WERI-Rb-1 (cell line): ENCODE data around the gene ROBO1.

Experiments
- DNase-seq: peaks from one replicate; pipeline ENCODE4 v3.0.0-alpha.2; 2020
- H3K27ac ChIP-seq: fragments of 250-450 bp; sonication (Bioruptor Pico); 2 replicates; pipeline ENCODE4 v1.5.1; 2020; ENCODE audit warnings: mild to moderate bottlenecking, moderate library complexity
- H3K27me3 ChIP-seq: fragments of 250-450 bp; sonication (Bioruptor Pico); 2 replicates; pipeline ENCODE4 v1.5.1; 2021; ENCODE audit warnings: mild to moderate bottlenecking, low read depth, moderate library complexity; ENCODE audit not compliant: insufficient read depth, severe bottlenecking
- H3K36me3 ChIP-seq: fragments of 250-450 bp; sonication (Bioruptor Pico); 2 replicates; pipeline ENCODE4 v1.5.1; 2020; ENCODE audit warnings: mild to moderate bottlenecking, moderate library complexity
- H3K4me3 ChIP-seq: 2 replicates; pipeline ENCODE4 v1.5.1; 2011; ENCODE audit warnings: low read depth, mild to moderate bottlenecking, control low read depth, low read length
- H3K9me3 ChIP-seq: fragments of 250-450 bp; sonication (Bioruptor Pico); 2 replicates; pipeline ENCODE4 v1.5.1; 2021; ENCODE audit warnings: mild to moderate bottlenecking, moderate library complexity; ENCODE audit not compliant: severe bottlenecking
- CTCF ChIP-seq: IDR thresholded peaks from 2 replicates; pipeline ENCODE4 v1.5.1; 2011; ENCODE audit warnings: low read depth, mild to moderate bottlenecking, control low read depth, inconsistent platforms, low read length

Gene ROBO1

DNA sequence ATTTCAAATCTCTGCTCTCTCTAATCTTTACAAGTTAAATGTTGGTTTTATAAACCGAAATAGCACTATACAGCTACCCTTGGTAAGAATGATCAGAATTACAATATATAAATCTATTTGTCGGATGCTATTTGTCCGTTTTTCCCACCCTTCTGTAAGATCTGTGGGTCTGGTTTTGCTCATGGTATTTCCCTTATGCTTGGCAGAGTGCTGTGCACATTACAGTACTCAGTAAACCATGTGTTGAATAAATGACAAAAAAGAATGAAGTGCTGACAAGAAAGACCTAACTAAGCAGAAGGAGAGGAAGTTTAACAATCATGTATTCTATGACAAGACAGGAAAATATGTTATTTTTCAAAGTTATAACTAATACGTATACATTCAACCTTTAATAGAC lies 827.2 kb downstream of the ROBO1 start:
- TF ChIP-seq CTCF: no peak
- H3K4me3 ChIP-seq: no peak overlapping the region
- peaks cover 8% of the 10 kb centered on the region for H3K9me3 ChIP-seq
- H3K27ac ChIP-seq: no peak overlapping the region
- no peak for DNase-seq
- H3K36me3 ChIP-seq: peaks cover 7% of the 10 kb centered on the region
- no peaks in the 10 kb centered on the region for H3K27me3 ChIP-seq

DNA sequence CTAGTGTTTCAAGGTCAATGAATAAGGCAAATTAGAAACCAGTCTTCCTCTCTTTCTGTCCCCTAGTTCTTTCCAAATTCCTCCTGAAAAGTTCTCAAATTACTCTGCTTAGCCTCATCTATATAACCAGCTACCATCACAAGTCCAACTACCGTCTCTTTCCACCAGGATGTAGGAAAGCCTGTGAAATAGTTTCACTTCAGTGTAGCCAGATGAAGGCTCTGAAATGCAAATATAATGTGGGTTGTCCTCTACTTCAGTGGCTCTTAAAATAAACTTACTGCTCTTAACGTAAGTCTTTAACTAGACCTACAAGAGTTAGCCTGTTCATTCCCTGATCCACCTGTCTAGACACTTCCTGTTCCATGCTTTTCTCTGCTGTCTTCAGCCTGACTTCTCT lies 827.7 kb downstream of the ROBO1 start:
- no peak overlapping the region for H3K27ac ChIP-seq

GRCh38 chr3:78937475-78937874 lies 830.3 kb downstream of the ROBO1 start:
- TF ChIP-seq CTCF: no peak
- H3K9me3 ChIP-seq: no peaks in the 10 kb centered on the region

More for the DNA sequence above, 827.7 kb downstream of the ROBO1 start:
- H3K36me3 ChIP-seq: peaks cover 7% of the 10 kb centered on the region
- no peak for TF ChIP-seq CTCF
- H3K4me3 ChIP-seq: no peak overlapping the region
- H3K9me3 ChIP-seq: peaks cover 6% of the 10 kb centered on the region
- no peaks in the 10 kb centered on the region for H3K27me3 ChIP-seq
- no peak for DNase-seq

DNA sequence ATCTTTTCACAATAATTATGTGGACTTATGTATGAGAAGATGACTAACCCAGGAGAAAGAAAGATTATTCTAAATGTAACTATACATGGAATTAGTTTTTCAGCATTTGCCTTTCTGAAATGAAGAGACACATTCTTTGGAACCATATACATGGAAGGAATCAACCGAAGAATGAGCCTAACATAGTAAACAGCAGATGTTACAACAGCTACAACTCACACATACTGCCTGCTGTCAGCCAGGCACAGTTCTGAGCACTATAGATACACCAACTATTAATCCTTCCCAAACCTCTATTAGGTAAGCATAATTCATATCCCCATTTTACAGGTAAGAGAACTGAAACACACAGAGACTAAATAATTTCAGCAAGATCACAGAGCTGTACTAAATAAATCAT lies 840.0 kb downstream of the ROBO1 start:
- no peaks in the 10 kb centered on the region for H3K27me3 ChIP-seq
- no peak for DNase-seq
- no peak for TF ChIP-seq CTCF

More at GRCh38 chr3:78937475-78937874, 830.3 kb downstream of the ROBO1 start:
- Histone ChIP-seq H3K27me3 (no peaks in the 10 kb centered on the region), H3K27ac (no peak overlapping the region), H3K36me3 (peaks cover 7% of the 10 kb centered on the region), H3K4me3 (no peak overlapping the region)
- DNase-seq: no peak

GRCh38 chr3:78926523-78926922 lies 841.3 kb downstream of the ROBO1 start:
- H3K36me3 ChIP-seq: peaks cover 6% of the 10 kb centered on the region; the same call in 1 of the 2 replicates
- no peaks in the 10 kb centered on the region for H3K9me3 ChIP-seq
- H3K27me3 ChIP-seq: no peaks in the 10 kb centered on the region
- no peak overlapping the region for H3K27ac ChIP-seq
- TF ChIP-seq CTCF: no peak
- H3K4me3 ChIP-seq: no peak overlapping the region
- DNase-seq: no peak

More for the DNA sequence above, 840.0 kb downstream of the ROBO1 start:
- H3K9me3 ChIP-seq: no peaks in the 10 kb centered on the region
- no peak overlapping the region for H3K4me3 ChIP-seq
- peaks cover 9% of the 10 kb centered on the region; the same call in 1 of the 2 replicates for H3K36me3 ChIP-seq
- no peak overlapping the region for H3K27ac ChIP-seq

DNA sequence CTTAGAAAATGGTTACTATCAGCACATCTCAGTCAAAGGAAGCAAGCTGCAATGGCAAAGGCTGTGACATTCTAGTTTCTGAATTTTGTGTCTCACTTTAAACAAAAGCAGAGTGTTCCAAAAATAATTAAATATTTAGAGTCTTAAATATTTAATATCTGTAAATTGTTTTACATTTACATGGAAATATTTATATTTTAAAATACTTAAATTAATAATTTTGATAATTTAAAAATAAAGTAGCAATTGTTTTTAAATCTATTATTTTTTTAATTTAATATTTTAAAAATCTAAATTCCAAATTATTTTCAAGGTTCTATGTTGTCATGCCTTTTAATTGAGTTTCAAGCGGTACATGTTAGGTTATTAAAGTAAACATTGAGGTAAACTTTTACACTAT lies 843.1 kb downstream of the ROBO1 start:
- TF ChIP-seq CTCF: no peak
- Histone ChIP-seq H3K27me3 (no peaks in the 10 kb centered on the region), H3K36me3 (peaks cover 3% of the 10 kb centered on the region; the same call in 1 of the 2 replicates), H3K9me3 (no peaks in the 10 kb centered on the region), H3K4me3 (no peak overlapping the region), H3K27ac (no peak overlapping the region)
- DNase-seq: no peak
